HFFc6 (cell line): Measurements from ENCODE around the gene LRRC59. TPM values are rescaled to one million over a fixed set of nuclear protein-coding genes. Genes with fewer than 3 reads are reported as not detected.
"Not testable (repeated sequence)": the region's sequence is repeated elsewhere in the genome, so short reads cannot be mapped to it uniquely, and the experiment has no call there.

Source experiments
- DNase-seq: peaks from one replicate; pipeline ENCODE4 v3.0.0-alpha.2; 2018
- H3K27ac Mint-ChIP-seq: 2 replicates; pipeline ENCODE4 v1.8.0; 2020; ENCODE audit warnings: mild to moderate bottlenecking, mixed read lengths
- H3K27me3 Mint-ChIP-seq: 2 replicates; pipeline ENCODE4 v1.8.0; 2021; ENCODE audit warnings: mild to moderate bottlenecking, moderate library complexity, mixed read lengths; ENCODE audit not compliant: insufficient read depth
- H3K36me3 Mint-ChIP-seq: 2 replicates; pipeline ENCODE4 v1.8.0; 2021; ENCODE audit warnings: low read depth, mixed read lengths
- H3K4me1 Mint-ChIP-seq: 2 replicates; pipeline ENCODE4 v1.8.0; 2020; ENCODE audit warnings: low read depth, mixed read lengths
- H3K4me3 Mint-ChIP-seq: 2 replicates; pipeline ENCODE4 v1.8.0; 2020; ENCODE audit warnings: mild to moderate bottlenecking, moderate library complexity, mixed read lengths
- H3K9me3 Mint-ChIP-seq: 2 replicates; pipeline ENCODE4 v1.8.0; 2020; ENCODE audit warnings: mild to moderate bottlenecking, mixed read lengths
- CTCF ChIP-seq: fragments of 200-600 bp; sonication (generic); IDR thresholded peaks from 2 replicates; pipeline ENCODE4 v1.5.0; 2021; ENCODE audit warnings: antibody characterized with exemption, mild to moderate bottlenecking
- total RNA-seq, 6 experiments: library from RNA; stranded (reverse); fragmentation: NEBNext Ultra II Directional; extraction: Animal tissue kit (Norgen Biotek cat#: 25700); gene quantifications; 2 replicates in 1 of 6; 3 replicates in 5 of 6; pipeline ENCODE4 v1.2.3, GENCODE V29; 2021

Gene LRRC59
- total RNA-seq, 6 experiments from 2014 or later: 214 to 272 (median 261) TPM

GRCh38 chr17:50422738-50423137 is 25.4 kb upstream of the LRRC59 start:
- no peaks in the 10 kb centered on the region for H3K9me3 Mint-ChIP-seq
- no peak overlapping the region for H3K4me3 Mint-ChIP-seq
- TF ChIP-seq CTCF: no peak
- H3K36me3 Mint-ChIP-seq: 0 out of 2 replicates have a peak, but pooled peaks cover 4% of the 10 kb centered on the region
- no peak overlapping the region for H3K27ac Mint-ChIP-seq
- no peak for DNase-seq
- peaks cover 57% of the 10 kb centered on the region for H3K4me1 Mint-ChIP-seq
- H3K27me3 Mint-ChIP-seq: no peaks in the 10 kb centered on the region

- Mint-ChIP-seq H3K9me3 (no peaks in the 10 kb centered on the region), H3K36me3 (no peaks in the 10 kb centered on the region), H3K4me1 (peaks cover 46% of the 10 kb centered on the region), H3K27ac (peak overlapping the region; percentile 82), H3K27me3 (no peaks in the 10 kb centered on the region), H3K4me3 (peak overlapping the region; percentile 88)
- TF ChIP-seq CTCF: no peak
- DNase-seq: no peak
These were observed 24.2 kb upstream of the LRRC59 start for GRCh38 chr17:50421308-50422051.

- Mint-ChIP-seq H3K9me3 (no peaks in the 10 kb centered on the region), H3K4me3 (peak overlapping the region; percentile 88; the same call in 1 of the 2 replicates), H3K27me3 (peaks cover 2% of the 10 kb centered on the region; the same call in 1 of the 2 replicates), H3K27ac (peak overlapping the region; percentile 82; the same call in 1 of the 2 replicates), H3K36me3 (no peaks in the 10 kb centered on the region), H3K4me1 (peaks cover 43% of the 10 kb centered on the region)
- no peak for DNase-seq
- no peak for TF ChIP-seq CTCF
These were observed 23.2 kb upstream of the LRRC59 start for GRCh38 chr17:50420419-50421112.

GRCh38 chr17:50419577-50419976 is 22.3 kb upstream of the LRRC59 start:
- not testable (repeated sequence) for H3K36me3 Mint-ChIP-seq, H3K9me3 Mint-ChIP-seq, H3K4me3 Mint-ChIP-seq, DNase-seq, H3K27me3 Mint-ChIP-seq, H3K27ac Mint-ChIP-seq
- peaks cover 41% of the 10 kb centered on the region for H3K4me1 Mint-ChIP-seq

- peaks cover 2% of the 10 kb centered on the region for H3K27me3 Mint-ChIP-seq
- peak overlapping the region; percentile 10; the same call in 1 of the 2 replicates for H3K27ac Mint-ChIP-seq
- no peak for DNase-seq
- H3K36me3 Mint-ChIP-seq: no peaks in the 10 kb centered on the region
- TF ChIP-seq CTCF: no peak
- H3K9me3 Mint-ChIP-seq: no peaks in the 10 kb centered on the region
- H3K4me1 Mint-ChIP-seq: peaks cover 14% of the 10 kb centered on the region
- H3K4me3 Mint-ChIP-seq: no peak overlapping the region
These were observed 17.5 kb upstream of the LRRC59 start for GRCh38 chr17:50414808-50415207.

GRCh38 chr17:50412188-50412732 is 14.9 kb upstream of the LRRC59 start:
- no peaks in the 10 kb centered on the region for H3K36me3 Mint-ChIP-seq
- H3K4me1 Mint-ChIP-seq: peaks cover 14% of the 10 kb centered on the region
- H3K27ac Mint-ChIP-seq: no peak overlapping the region
- TF ChIP-seq CTCF: no peak
- peaks cover 8% of the 10 kb centered on the region for H3K27me3 Mint-ChIP-seq
- H3K9me3 Mint-ChIP-seq: no peaks in the 10 kb centered on the region
- no peak for DNase-seq
- no peak overlapping the region for H3K4me3 Mint-ChIP-seq
